ENCODE measurements around the gene FBXL17.

Gene FBXL17

GRCh38 chr5:108371263-108371662, 10.6 kb downstream of the FBXL17 start:
- no peak overlapping the region for H3K27ac ChIP-seq
- TF ChIP-seq CTCF (conservative IDR thresholded peaks at IDR 0.05), result no peak

GRCh38 chr5:108369167-108369566, 12.7 kb downstream of the FBXL17 start:
- no peak overlapping the region for H3K27ac ChIP-seq
- TF ChIP-seq CTCF (conservative IDR thresholded peaks at IDR 0.05), result no peak

GRCh38 chr5:108367679-108368334, 14.1 kb downstream of the FBXL17 start:
- no peak overlapping the region for H3K27ac ChIP-seq
- no peak for TF ChIP-seq CTCF (conservative IDR thresholded peaks at IDR 0.05)

DNA sequence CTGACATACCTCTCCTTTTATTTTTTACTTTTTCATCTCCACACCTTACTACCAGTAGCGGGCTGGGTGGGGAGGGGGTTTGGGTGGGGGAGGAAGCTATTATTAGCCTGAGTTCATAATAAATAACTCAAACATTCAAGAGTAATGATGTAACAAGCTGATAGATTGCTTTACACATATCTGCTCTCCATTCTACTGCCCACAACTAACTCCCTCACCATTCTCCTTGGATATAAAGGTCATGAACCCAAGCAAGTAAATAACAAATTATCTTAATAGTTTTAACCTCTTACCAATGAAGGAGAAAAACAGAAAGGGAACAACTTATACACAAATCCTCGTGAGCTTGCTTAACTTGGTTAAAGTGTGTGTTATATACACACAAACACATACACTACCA, 15.4 kb downstream of the FBXL17 start:
- no peak for TF ChIP-seq CTCF (conservative IDR thresholded peaks at IDR 0.05)
- no peak overlapping the region for H3K27ac ChIP-seq

GRCh38 chr5:108361771-108362170, 20.1 kb downstream of the FBXL17 start:
- H3K27ac ChIP-seq, result no peak overlapping the region

GRCh38 chr5:108361239-108361638, 20.7 kb downstream of the FBXL17 start:
- H3K27ac ChIP-seq, result no peak overlapping the region
- TF ChIP-seq CTCF (conservative IDR thresholded peaks at IDR 0.05), result no peak

More at GRCh38 chr5:108361771-108362170, 20.1 kb downstream of the FBXL17 start:
- TF ChIP-seq CTCF (conservative IDR thresholded peaks at IDR 0.05), result no peak

DNA sequence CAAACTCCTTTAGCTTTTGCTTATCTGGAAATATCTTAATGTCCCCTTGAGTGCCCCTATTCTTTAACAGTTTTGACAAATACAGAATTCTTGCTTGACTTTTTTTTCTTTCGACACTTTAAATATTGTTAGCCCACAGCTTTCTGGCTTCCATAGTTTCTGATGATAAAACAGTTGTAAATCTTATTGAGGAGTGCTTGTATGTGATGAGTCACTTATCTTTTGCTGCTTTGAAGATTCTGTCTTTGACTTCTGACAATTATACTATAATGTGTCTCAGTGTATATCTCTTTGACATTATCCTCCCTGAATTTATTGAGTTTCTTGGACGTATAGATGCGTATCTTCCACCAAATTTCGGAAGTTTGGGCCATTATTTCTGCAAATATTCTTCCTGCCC, 21.6 kb downstream of the FBXL17 start:
- no peak overlapping the region for H3K27ac ChIP-seq
- TF ChIP-seq CTCF (conservative IDR thresholded peaks at IDR 0.05), result no peak

All from VCaP (cell line).